HG03175 (cell line): ENCODE results near the gene SORCS3.

Experiments used
- ATAC-seq: cut with Tn5 transposase; IDR thresholded peaks from one replicate; pipeline ENCODE4 v1.9.1; 2021; ENCODE audit warnings: mild to moderate bottlenecking, moderate library complexity; ENCODE audit not compliant: unreplicated experiment

SORCS3 gene

DNA sequence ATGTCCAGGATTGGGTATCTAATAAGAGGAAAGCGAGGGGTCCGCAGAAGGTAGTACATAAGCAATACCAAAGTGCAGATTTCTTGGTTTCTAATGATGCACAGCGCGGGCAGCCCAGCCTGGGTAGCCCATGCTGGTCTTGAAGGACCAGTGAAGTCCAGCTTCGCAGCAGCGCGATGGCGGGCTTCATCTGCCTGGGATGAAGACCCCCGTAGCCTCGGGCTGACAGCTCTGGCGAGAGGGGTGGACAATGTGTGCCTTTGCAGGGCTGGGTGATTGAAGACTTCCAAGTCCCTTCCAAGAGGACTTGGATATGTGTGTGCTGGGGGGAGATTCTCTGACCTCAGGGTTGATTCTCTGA is 2.2 kb downstream of the SORCS3 start:
- no peak for ATAC-seq

DNA sequence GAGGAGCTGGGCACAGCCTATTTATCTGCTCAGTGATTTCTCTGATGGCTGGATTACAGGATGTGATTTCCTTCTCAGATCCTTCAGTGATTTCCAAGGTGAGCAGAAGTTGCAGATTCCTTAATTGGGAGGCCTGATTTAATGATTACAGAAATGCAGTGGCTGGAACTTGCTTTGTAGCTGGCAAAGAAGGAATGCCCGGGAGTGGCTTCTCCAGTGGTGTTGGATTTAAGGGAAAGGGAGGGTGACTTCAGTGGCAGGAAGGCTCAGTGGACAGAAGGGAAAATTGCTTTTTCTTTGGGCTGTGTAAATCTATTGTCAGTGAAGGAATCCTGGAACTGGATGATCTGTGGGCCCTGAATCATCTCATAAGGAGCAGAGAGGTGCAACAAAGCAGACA is 5.1 kb downstream of the SORCS3 start:
- no peak for ATAC-seq

DNA sequence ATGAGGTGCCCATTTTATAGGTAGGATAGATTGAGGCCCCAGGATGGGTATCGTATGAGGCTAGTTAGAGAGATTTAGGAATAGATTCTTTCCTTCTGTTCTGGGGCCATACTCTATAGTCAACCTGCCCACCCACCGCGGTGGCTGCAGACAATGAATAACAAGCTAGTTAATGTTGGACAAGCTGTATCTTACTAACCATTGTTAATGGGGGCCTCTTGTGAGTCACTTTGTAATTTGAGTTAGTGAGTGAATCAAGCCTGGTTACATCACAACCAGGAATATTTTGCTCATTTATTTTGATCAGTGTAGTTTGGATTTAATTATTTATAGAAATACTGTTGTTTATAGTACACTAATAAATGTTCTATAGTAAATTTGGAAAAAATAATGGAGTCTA is 7.3 kb downstream of the SORCS3 start:
- ATAC-seq: no peak

DNA sequence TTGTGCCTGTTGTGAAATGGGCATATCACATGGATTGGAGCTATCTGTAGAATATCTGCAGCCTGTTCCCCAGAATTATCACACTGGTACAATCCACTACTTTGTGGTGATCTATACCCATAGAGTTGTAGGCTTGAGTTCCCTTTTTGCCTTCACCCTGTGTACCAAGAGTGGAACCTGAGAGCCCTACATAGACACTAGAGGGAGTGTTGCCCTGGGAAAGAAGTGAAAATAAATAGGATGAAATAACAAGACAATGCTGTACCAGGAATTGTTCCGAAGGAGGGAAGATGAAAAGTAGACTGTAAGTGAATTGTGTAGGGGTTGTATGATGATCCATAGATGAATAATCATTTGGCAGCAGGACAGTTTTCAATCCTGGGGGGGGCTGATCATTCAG is 9.0 kb downstream of the SORCS3 start:
- no peak for ATAC-seq

DNA sequence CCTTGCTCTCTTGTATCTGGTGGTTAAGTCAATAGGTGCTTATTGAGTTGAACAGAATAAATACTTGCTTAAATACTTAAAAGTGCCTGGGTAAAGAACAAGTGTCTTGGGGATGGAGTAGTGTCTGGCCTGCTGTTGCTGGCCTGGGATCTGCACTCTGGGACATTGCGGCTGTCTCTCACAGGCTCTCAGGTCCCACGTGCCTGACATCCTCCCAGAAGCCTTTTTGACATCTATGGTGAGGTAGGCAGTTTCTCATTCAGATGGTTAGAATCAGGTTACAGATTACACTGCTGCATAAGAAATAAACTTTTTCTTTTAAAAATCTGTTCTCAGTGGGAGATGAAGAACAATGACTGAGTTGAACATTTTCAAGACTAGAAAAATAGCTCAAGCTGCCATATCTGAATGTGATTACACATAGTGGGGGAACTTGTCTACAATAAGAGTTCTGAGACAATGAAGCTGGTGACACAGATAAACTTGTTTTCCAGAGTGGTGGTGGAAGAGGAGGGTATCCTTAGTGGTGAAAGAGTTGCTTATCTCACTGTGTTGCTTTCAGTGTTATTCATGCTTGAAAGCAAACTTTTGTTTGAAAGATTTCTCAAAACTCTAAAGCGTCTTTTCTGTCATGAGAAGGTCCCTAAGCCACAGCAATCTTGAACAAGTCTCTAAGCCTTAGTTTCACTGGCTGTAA is 9.7 kb downstream of the SORCS3 start:
- no peak for ATAC-seq

DNA sequence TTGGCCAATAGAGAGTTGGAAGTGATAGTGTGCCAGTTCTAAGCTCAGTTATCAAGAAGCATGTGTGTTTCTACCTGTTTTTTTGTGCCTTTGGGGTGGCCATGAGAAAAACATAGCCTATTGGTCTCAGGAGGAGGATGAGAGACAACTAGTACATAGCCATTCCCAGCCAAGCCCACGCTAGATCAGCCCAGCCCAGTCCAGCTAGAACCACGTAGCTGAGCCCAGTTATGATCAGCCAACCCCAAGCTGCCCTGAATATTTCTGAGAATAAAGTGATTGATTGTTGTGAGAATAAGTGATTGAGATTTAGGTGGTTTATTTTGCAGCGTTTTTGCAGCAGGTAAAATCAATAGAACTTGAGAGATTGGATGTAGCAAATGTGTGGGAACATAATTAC is 15.9 kb downstream of the SORCS3 start:
- no peak for ATAC-seq

DNA sequence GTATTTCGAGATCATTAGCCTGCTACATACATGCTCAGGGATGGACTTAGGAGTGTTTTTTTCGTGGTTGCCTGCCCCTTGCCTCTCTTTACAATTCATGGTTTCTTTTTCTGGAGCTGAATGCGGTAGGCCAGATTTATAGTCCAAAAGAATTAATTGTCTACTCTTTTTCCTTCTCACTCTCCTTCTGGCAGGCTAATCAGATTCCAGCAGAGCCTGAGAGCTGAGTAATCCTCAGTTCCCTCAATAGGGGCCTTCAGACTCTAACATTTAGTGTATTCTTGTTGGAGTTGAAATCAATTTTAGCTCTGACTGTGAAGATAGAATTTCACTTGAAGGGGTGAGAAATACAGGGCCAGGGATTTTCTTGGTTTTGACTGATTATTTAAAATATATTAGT is 16.4 kb downstream of the SORCS3 start:
- no peak for ATAC-seq

DNA sequence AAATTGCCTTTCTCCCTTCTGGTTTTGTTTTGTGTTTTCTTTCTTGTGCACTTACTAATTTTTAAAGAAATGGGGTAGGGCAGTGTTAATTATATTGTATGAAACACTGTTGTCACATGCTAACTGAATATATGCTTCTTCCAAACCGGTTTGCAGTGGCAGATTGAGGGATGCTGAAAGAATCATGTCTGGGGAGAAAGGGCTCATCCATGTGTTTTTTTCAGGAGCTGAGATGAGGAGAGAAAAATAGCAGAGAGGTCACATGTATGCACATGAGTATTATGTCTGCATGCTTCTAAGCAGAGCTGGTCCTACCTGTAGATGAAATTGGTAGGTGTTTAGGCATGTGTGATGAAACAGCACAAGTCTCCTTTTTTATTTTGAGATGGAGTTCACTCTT is 17.0 kb downstream of the SORCS3 start:
- ATAC-seq: no peak

DNA sequence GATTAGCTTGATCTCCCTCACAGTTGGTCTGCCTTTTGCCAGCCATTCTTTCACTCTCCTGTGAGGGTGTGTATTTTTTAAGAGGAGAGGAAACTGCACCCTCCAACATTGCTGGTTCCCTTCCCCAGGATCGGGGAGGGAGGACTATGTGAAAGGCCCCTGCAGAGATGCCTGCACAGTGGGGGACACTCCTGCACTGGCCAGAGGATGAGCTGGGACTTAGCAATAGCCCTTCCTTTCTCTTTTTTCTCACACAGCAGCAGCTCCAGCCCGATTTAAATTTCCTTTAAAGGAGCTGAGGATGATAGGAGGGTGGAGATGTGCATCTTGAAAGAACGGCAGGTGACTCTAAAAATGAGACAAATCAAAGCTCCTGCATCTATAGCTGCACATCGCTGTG is 18.7 kb downstream of the SORCS3 start:
- ATAC-seq: no peak

DNA sequence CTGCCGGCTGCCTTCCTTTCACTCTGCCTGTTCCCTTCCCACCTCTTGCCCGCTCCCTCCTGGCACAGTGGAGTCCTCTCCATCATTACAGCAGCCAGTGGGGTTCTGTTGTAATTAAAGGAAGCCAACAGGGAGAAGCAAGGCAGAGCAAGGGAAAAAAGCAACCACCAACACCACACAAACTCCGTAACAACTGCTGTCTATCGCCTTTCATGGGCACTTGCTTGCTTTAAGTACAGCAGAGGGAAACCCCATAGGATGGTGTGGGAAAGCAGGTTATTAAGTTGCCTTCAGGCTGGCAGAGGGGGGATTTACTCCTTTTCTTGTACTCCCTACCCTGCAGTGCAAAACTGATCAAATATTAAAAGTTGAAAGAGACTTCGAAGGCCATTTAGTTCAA is 22.0 kb downstream of the SORCS3 start:
- no peak for ATAC-seq

DNA sequence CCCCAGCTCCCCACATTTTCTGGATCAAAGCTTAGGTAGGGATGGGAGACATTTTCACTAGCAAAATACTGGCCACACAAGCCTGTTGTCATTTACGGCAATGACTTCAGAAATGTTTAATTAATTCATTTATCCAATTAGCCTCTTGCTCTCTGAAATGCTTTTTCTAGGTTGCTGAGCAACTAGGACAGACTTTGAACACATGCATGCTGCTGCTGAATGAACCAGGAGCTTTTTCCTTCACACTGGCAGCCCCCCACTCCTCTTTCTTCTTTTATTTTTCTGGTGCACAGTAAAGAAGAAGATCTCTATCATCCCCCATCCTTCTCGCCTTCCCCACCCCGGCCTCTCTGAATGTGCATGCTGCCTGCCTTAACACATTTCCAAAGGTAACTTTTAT is 22.5 kb downstream of the SORCS3 start:
- no peak for ATAC-seq

DNA sequence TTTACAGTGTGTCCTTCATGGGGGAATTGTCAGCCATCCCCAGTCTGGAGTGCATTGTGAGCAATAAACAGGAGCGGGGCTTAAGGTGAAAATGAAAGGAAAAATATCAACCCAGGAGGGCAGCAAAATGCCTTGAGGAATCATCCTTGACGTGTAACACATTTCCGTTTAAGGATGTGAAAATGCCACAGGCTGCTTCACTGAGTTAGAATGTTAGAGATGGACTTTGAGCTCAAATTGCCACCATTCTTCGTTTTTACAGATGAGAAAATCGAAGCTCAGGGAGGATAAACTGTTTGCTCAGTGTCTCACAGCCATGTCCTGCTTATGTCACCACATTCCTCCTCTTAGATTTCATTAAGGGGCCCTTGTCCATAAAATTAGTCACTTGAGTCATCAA is 23.1 kb downstream of the SORCS3 start:
- ATAC-seq: no peak

DNA sequence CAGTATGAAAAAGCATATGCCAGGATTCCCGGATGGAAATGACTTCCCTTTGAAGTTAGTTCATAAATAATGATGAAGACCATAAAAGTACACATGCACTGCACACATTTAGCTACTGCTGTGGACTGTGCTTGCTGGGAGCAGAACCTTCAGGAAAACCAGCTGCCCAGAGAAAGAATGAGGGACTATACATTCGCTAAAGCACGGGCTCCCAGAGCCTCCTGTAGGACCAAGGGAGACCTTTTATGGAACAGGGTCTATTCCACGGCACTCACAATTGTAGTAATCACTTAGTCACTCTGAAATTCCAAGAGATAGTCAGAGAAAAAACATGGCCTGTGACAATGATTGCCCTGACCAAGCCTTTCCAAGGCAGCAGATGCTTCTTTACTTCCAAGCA is 24.1 kb downstream of the SORCS3 start:
- no peak for ATAC-seq

DNA sequence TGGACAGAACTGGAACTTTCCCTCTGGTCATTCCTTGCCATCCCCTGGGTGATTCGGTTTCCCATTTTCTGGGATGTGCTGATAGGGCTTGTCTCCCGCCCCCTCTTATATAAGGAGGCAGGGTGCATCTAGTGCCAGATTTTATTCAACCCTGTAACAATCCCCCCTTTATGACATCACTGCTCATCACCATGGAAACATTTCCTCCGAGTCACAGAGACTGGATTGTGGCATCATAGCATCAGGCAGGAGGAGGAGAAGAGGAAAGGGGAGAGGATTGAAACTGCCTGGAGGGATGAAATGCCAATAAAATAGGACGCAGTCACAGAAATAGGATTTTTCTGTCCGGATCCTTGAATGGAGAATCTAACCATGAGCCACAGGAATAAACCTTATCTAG is 25.0 kb downstream of the SORCS3 start:
- no peak for ATAC-seq

DNA sequence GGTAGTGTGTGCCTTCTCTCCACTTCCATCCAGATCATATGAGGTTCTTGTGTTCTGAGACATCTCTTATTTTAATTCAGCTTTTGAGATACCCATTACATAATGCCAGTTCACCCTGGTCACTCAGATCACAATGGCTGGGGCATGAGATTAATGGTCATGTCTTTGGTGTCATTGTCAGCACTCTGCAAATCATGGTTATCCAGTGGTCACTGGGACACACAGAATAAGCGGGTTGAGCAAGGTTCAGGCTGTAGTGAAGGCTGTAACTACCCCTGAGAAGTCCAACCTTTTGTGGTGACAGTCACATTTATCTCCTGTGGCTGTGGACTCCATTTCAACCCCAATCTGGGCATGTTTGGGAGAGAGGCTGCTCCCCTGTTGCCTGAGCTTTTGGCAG is 35.8 kb downstream of the SORCS3 start:
- ATAC-seq: no peak

DNA sequence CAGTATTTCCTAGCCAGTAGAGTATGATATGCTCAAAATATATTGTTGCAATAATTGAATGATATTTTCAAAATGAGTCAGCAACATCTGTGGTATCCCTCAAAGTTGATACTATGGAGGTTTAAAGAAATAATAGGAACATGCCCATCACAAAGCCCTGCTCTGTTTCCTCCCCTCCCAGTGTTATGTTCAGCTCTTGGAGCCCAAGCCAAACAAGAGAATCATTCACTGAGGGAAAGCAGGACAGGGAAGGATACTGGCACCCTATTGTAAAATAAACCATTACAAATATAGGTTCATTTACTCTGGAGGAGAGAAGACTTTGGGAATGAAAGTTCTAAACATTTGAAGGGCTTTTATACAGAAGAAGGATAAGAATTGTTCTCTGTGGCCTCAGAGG is 37.6 kb downstream of the SORCS3 start:
- no peak for ATAC-seq

DNA sequence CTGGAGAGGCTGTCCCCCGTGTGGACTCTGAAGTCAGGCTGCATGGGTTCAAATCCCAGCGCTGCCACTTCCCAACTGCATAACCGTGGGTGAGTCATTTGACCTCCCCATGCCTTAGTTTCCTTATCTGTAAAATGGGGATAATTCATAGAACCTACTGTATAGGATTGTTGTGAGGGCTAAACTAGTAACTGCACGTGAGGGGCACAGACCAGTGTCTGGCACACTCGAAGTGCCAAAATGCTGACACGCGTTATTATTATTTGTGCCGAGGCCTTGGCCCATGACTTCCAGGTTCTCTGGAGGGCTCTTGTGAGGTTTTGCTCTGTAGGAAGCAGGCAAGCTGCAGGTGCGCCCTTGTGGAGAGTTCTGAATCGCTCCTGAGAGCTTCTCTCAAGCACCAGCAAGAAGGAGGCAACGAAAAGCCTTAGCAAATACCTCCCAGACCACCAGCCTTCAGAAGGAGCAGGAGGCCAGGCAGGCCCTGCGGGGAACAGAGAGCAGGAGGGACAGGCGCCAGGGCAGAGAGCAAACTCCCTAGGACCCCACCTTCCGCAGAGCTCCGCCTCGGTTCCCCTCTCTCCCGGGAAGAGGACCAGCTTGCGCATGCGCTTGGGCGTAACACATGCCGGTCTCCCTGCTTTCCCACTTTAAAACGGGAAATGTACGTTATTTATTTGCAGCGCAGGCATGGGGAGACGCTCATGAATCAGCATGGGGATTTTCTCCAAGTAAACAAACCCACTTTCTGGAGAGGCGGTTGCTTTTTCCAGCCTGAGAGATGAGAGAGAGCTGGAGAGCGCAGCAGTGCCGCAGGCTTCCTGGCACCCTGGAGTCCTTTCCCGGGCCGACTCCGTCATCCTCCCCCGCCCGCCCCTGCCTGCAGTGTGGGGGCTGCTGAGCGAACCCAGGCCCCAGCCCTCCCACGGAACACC is 39.6 kb downstream of the SORCS3 start:
- ATAC-seq: no peak

DNA sequence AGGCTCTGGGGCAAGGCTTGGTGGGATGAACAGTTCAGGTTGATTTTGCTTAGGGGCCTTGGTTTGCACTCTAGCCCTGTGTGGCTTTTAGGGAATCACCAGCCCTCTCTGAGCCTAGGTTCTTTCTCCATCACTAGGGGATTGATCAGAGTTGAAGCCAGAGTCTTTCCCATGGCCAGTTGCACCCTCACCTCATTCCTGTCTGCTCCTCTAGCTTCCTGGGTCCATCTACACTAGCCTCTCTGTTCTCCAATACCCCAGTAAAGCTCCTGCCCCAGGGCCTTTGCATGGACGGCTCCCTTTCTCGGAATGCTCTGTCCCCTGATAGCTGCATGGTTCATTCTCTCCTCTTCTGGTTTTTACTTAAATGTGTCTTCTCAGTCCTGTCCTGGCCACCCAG is 40.4 kb downstream of the SORCS3 start:
- ATAC-seq: no peak

DNA sequence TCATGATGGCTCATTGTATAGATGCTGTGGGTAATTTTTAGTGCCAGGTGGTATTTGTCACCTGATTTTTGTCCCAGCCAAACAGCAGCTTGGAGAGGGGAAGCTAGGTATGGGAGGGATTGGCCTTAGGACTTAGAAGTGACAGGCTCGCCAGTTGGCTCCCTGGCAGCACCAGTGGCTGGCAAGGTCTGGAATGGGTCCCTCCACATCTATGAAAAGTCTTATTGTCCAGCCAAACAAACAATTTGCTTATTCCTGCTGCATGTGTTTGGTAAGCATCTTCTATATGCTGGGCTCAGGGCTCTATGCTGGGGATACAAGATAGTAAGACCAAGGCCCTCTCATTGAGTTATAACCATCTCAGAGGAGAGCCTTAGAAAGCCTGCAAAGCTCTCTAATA is 42.5 kb downstream of the SORCS3 start:
- ATAC-seq: no peak

DNA sequence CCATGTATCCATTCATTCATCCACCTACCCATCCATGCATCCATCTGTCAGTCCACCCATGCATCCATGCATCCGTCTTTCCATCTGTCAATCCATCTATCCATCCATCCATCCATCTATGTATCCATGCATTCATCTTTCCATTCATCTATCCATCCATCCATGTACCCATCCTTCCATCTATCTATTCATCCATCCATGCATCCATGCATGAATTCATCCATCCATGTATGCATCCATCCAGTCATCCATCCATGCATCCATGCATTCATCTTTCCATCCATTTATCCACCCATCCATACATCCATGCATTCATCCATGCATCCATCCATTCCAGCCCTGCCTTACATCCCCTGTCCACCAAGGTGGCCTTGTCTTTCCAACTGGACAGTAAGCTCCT is 45.7 kb downstream of the SORCS3 start:
- no peak for ATAC-seq

DNA sequence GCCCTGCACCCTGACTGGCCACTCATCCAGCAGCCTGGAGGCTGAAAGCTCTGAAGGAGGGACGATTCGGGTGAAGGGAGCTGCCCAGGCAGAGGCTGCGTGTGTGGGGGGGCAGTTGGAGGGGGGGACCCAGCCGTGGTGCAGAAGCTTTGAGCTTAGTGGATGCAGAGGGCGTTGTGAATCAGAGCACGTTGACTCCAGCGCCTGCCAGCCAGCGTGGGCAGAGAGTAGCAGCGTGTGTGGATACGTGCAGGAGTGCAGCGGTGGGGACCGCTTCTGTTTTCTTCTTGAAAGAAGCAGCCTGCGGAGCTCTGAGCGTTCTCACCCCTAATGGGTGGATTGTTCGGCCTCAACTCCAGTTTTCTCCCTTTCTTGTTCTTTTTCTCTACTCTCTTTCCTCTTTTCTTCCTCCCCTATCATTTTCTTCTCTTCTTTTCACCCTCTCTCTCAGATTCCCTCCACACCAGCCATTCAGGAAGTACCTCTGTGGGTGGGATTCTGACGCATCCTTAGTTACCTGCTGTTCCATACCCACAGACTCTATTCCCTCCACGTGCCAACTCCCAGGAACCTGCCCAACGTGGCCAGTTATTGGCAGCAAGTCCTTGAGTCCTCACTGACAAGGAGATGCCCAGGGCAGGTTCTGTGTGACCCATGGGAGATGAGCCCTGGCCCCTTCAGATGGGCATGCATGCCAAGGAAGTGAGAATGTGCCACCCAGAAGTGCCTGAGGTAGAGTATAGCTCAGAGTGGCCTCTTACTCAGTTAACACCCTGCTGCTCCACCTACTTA is 47.4 kb downstream of the SORCS3 start:
- no peak for ATAC-seq

DNA sequence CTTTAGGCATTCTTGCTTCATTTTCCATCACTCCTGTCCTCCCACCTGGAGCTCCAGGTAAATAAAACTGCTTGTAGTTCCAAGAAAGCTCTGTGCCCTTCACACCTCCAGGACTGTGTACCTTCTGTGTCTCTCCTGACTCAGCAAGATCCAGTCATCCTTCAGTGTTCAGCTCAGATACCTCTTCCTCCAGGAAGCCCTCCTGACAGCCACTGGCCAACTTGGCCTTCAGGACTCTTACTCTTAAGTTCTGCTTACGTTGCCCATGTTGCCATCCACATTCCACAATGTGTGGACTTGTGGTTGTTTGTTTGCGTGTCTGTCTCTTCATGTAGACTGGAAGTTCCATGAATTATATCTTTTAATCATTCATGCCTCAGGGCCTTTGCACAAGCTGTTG is 48.0 kb downstream of the SORCS3 start:
- ATAC-seq: no peak
